NCI-H82 (cell line): ENCODE data around the gene PAX3.

Experiments
- DNase-seq: peaks from one replicate; lab custom pipeline; 2025; lab: John Stamatoyannopoulos, UW

Gene PAX3

DNA sequence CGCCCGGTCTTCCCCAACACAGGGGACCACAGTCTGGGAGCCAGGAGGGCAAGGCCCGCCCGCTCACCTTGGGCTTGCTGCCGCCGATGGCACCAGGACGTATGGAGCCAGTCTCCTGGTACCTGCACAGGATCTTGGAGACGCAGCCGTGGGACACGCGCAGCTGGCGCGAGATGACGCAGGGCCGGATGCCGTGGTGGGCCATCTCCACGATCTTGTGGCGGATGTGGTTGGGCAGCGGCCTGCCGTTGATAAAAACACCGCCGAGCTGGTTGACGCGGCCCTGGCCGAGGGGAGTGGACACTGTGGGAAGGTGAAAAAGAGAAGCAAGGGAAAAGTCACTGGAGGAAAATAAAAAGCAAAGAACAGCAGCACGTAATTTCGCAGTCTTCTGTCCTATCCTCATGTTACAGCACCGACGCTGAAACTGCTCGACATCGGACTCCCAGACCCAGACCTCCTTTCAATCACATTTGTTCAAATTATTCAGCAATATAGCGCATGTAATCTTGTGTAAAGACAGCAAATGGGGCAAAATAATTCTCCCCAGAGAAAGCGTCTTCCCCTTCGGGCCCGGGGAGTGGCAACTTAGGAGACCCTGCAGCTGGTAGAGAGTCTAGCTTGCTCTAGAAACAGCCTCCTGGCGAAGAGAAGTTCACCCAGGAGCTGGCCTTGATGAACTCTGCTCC lies 1.7 kb downstream of the PAX3 start:
- no peak for DNase-seq

DNA sequence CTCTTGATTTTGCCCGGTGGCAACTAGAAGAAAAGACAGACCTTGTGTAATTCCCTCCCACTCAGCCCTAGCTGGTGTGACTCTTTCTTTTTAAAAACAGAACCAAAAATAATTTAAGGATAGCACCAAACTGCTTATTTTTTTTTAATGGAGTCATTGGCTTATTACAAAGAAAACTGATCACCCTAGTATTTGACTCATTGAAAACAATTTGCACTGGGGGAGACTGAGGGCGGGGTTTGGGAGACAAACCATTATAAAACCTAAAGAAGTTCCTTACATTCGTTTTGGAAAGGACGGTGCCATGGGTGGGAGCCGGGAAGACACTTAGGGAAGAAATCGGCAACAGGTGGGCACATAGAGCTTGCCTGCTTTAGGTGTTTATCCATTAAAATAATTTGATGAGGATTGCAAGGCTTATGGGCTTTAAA lies 2.5 kb downstream of the PAX3 start:
- DNase-seq: peak; percentile 29

DNA sequence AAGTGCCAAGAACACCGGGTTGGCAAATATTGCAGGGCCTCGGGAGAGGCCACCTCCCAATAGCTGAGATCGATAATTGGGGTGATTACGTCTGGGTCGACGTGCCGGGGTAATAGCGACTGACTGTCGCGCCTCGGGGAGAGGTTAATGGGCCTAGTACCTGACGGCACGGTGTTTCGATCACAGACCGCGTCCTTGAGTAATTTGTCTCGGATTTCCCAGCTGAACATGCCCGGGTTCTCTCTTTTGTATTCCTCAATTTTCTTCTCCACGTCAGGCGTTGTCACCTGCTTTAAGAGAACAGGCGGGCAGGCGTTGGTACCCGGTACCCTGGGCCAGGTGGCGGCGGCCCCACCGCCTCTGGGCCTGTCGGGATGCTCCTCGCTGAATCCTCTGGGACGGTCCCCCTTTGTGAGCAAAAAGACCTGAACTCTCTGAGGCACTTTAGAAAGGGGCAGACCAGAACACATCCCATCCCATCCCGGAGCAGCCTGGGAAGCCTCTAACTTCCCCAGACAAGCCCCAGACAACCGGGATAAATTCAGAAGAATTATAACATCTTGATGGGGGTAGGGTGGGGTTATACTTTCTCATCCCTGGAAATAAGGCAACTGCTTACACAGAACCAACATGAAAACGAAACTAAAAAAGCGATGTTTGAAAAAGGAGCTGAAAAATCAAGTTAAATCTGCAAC lies 3.3 kb downstream of the PAX3 start:
- no peak for DNase-seq

GRCh38 chr2:222294996-222295367 lies 3.8 kb downstream of the PAX3 start:
- no peak for DNase-seq

DNA sequence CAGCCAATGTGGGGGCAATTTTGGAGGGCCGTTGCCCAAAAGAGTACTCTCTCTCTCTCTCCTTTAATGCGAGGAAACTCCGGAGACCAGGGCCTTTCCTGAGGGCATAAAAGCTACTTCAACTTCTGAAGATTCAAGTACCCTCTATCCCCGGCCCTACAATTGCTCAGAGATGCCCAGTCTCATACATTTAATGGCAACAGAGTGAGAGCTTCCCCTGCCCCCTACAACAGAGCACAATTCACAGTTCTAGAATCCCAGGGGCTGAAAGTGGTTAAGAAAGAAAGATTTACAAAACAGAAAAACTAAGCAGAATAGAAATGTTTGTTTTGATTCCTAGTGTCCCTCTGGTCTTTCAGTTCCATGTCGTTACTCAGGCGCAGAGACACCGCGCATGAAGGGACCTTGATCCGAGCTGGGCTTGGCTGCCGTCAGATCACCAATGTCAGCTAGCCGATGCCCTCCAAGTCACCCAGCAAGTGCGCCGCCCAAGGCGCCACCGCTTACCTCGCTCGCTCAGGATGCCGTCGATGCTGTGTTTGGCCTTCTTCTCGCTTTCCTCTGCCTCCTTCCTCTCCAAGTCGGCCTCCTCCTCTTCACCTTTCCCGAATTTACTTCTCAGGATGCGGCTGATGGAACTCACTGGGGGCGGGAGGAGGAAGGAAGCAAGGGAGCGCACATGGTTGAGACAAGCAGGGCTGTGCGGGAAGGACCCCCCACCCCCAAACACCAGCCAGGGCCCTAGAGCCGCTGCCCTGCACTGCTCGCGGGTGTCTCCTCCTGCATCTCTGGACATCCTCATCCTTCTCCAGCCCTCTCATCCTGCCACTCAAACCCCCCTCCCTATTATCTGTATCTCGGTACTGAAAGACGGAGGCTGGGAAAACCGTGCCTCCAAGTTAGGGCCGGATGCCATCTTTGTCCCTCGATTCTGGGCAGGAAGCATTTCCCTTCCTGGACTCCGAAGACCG lies 4.9 kb downstream of the PAX3 start:
- DNase-seq: no peak

DNA sequence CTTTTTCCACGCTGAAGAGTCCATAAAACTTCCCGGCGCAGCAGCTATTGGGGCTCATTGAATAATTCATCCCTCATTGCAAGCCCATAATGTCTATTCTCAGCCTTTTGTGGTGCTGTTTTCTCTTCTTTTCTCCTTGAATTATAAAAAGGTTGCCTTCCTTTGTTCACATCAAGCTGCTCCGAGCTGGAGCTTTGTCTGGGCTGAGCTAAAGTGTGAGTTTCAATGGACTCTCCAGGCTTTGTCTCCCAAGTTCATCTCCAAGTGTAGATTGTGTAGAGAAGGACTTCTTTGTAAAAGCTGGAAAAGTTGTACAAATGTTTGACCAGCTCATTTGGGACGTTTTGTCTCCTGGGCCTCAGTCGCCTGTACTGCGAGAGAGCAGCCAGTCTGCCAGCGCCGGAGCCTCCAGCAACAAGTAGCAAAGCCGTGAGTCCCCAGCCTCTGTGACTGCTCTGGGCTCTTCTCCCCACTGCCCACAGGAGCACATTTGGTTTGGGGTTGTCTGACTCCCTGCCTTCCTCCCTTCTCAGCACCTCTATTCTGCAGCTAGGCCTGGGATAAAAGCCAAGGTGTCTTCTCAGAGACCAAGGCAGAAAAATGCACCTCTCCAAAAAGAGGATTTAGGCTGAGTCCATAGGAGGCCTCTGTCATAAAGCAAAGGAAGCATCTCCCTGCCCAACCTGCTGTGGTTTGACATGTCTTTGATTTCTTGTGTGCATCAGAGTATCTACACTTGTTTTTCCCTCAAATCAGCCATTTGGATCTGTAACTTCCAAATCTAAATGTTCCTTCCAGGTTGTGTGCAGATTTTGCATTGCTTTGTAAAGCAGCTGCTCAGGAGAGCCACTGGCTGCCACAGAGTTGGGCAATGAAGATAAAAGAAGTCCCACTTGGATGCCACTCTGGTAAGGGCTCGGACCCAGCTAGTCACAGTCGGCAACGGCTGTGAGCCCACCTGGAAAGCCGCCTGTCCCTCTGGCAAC lies 6.4 kb downstream of the PAX3 start:
- no peak for DNase-seq

DNA sequence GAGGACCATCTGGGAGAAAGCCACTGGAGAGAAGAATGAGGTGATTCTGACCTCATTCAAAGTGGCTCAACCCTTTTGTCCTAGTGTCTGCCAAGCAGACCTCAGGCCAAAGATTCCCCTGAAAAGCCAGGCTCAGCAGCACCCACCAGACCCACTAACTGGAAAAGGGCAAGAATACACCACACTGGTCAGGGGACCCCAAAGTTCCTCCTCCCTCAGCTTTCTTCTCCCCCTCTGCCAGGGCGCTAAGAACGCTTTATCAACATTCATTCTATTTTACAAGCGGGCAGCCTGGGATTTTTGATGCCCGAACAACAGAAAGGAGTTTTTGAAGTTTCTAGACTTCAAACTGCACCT lies 7.3 kb downstream of the PAX3 start:
- DNase-seq: no peak

GRCh38 chr2:222290736-222291484 lies 7.9 kb downstream of the PAX3 start:
- DNase-seq: peak; percentile 79

DNA sequence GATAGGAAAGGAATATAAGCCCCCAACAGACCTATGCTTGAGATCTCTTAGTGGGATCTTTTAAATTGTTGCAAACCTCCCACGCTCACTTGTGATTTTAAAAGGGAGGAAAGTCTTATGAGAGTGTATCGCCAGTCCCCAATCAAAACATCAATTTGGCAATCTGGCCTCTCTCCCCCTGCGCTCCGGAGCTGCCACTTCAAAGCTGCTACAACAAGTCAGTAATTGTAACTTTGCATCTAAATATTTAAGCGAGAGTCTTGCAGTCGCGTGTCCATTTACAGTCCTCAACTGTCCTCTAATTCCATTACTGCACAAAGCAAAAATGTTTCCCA lies 8.4 kb downstream of the PAX3 start:
- no peak for DNase-seq

DNA sequence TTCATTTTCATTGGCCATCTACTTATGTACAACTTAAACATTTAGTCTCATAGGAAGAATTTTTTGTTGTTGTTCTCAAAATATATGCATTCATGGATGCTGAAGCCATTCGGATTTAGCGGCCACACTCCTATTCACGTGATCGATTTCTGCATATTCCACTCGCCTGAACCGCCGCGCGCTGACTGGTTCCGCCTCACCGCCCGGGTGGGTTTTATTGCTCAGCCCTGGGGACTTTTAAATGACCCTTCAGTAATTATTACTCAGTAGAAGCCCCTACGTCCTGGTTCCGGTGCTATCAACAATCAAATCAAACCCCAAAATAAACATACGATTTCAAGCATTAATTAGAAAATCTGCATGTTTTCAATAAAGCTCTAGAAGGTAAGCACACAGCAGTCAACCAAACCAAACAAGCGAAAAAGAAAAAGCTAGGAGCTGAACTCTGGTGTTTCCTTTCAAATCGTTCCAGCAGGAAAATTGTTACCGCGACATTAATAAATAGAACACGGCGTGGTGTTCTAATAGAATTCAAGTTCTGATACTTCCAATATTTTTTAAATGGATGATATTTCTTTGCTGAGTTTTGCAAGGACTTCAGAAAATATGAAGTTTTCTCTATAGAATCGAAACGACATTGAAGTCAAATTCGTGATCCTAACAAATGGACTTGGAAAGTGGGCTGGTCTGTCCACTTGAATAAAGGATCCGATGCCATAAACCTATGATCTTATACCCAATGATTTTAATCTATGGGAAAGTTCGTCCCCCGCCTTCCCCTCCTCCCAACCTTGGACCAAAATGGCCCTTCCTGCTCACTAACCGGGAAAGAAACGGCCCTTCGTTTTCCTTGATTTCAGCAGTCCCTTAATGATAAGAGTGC lies 9.3 kb downstream of the PAX3 start:
- DNase-seq: no peak

GRCh38 chr2:222288590-222289277 lies 10.1 kb downstream of the PAX3 start:
- DNase-seq: no peak

DNA sequence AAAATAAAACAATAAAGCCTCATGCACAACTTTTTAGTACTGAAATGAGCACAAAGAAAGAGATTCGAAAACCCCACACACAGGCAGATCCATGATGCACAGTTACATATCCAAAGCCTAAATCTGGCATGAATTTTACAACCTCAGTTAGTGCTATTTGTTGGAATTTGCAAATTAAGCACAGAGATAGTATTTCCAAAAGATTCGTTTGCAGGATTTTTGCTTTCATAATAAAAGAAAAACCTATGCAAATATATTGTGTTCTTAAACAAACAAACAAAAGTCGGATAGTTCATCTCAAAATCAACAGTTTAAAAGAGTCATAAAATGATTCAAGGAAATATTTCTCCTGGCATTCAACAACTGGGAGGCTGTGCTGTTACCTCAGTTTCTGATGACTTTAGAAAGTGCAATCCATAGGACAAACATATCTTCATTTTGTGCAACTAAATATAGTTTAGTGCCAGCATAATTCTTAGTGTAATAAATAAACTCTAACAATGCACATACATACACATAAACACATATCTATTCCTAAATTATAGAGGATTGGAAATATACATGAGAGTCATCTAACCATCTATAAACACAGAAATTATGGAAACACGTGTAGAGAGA lies 10.8 kb downstream of the PAX3 start:
- no peak for DNase-seq

- DNase-seq: peak; percentile 71
Observed at GRCh38 chr2:222284466-222284865, 14.3 kb downstream of the PAX3 start.

DNA sequence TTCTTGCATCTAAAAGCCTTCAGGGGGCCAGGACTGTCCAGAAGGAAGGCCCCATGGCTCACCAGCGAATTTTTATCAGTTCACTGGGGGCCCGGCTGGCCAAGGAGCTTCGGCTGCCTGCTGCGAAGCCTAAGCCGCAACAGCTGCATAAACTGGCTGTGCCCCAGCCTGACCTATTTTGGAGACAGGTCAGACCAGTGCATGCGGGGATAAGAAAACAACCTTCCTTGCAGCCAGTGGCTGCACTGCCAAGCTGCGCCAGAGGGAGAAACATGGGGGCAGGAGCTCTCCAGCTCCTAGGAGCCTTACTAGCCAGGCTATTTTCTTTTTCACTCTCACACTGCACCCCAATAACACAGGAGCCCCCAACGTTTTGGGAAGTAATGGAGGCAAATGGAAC lies 15.2 kb downstream of the PAX3 start:
- DNase-seq: peak; percentile 92

GRCh38 chr2:222281506-222281905 lies 17.3 kb downstream of the PAX3 start:
- no peak for DNase-seq

DNA sequence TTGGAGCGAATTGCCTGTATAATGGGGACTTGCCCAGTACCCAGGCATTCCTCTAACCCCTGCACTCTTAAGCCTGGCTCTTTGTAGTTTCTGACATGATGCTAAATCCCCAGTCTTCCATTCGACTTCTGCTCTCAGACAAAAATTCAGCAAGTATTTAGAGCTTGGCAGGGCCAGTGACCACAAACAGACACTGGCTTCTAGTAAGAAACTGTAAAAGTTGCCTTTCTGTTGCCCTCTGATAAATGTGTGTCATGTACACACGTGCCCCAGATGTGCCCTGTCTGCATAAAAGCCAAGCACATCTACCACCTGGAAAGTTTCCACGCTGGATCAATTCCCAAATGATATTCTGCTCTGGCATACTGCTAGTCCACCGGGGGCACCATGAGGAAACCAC lies 18.0 kb downstream of the PAX3 start:
- no peak for DNase-seq

DNA sequence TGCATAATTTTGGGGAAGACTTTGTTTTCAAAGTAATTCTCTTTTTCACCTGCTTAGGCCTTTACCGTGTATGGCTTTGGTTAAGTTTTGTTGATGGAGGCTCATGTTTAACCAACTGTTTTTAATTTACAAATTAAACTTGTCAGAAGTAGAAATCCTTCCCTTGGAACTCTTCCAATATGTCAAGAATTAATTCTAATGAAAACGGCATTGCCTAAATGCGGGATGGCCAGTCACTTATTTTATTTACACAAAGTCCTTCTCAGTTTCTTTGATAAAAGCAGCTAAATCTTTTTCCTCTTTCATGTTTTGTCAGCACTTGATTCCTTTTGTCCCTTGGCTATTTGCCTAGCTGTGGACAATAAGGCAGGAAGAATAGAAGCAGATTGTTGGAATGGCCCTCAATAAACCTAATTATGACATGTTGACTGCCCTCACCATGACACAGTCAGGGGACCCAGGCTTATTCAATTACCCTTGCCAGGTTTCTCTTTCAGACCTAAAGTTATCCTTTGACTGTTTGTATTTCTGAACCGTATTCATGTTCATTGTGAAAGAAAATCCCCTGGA lies 26.3 kb downstream of the PAX3 start:
- no peak for DNase-seq

GRCh38 chr2:222271854-222272253 lies 26.9 kb downstream of the PAX3 start:
- DNase-seq: no peak

DNA sequence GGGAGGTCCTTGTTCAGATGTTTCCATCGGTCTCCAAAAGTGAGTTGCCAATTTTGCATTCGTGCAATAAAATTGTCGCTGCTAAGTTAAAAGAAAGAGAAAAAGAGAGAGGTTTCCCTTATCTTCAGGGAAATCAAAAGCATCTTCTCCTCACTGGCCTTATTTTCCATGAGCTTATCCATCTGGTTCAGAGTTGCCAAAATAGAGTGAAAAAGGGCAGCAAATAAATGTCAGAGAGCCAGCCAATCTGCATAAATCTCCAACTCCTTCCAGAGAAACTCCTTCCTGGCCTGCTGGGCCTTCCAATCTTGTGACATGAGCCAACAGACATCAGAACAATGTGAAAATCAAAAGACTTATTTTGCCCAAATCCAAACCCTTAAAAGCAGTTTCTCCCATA lies 28.4 kb downstream of the PAX3 start:
- no peak for DNase-seq
